ENCODE results near the gene SNAP29.
"Not testable (repeated sequence)": the region's sequence is repeated elsewhere in the genome, so short reads cannot be mapped to it uniquely, and the experiment has no call there.

SNAP29 gene

DNA sequence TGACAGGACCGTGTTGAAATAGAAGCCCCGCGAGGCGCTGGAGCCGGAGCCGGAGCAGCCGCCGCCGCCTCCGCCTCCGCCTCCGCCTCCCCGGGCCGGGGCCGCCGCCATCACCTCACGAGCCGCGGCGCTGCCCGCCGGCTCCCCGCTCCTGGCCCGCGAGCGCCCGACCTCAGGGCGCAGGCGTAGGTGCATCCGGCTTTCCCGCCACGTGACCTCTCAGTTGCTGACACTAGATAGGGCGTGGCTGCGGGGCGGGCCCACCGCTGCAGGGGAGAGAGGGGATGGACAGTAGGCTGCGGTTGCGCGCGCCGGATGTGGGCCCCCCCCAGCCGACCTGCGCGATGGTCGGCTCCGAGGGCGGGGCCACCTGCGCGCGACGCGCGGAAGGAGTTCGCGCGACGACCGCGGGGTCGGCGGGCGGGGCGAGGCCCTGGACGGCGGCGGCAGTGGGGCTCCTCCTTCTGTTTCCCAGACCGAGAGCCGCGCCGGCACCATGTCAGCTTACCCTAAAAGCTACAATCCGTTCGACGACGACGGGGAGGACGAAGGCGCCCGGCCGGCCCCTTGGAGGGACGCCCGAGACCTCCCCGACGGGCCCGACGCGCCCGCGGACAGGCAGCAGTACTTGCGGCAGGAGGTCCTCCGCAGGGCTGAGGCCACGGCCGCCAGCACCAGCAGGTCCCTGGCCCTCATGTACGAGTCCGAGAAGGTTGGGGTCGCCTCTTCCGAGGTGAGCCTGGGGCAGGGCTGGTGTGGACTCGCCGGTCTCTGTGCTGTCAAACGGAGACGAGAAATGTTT is at the start of gene SNAP29, which contains the start of gene PI4KA:
Gene SNAP29, plus strand, starts transcription at position 393 of the 802 bp plus-strand sequence. Its CDS starts 104 bp downstream, at position 497.
Gene PI4KA, minus strand, starts transcription at position 197 of the 802 bp plus-strand sequence. Its CDS starts 86 bp downstream, at position 111.
- DNase-seq (ENCODE audit: low read depth) = peak; percentile 97

DNA sequence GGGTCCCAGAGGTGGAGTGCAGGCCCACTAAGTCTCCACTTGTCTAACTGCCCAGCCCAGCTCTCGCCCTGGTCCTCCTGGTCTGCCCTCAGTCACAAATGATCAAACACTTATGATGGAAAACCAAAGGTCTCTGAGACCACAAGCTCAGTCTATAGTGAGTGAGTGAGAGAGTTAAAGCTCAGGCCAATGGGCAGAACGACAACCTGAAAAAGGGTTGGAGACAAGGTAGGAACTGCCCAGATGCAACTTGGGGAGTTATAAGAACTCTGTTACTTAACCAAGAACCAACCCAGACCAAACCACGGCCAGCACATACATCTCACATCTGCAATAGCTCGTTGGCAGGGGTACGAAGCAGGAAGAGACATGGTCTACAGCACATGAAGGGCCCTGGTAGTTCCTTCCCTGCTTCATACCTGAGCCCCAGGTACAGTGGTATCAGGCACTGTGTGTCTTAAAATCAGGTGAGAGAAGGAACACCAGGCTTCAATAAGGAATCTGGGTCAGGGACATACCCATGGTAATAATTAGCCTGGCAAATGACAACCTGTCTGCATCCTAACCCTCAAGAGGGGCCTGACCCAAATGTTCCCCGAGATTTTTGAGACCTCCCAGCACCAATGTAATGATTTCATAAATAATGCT is 49.1 kb upstream of the SNAP29 start:
- no peak for DNase-seq (ENCODE audit: low read depth)

DNA sequence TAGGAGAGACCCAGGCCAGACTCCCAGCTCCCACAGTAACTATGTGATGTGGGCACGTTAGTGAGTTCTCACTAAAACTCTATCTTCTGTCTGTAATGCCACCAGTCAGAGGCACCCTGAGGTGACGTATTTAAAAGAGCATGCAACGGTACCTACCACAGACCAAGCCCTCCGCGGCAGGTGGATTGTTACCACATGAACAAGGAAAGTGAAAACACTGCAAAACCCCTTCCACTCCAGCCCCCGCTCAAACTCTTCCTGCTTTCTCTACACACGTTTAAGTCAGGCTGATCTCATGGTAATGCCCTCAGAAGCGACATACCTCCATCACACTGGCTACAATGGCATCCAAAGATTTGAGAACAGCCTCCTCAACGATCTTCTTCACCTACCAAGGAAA is 48.2 kb upstream of the SNAP29 start:
- DNase-seq (ENCODE audit: low read depth) = no peak

DNA sequence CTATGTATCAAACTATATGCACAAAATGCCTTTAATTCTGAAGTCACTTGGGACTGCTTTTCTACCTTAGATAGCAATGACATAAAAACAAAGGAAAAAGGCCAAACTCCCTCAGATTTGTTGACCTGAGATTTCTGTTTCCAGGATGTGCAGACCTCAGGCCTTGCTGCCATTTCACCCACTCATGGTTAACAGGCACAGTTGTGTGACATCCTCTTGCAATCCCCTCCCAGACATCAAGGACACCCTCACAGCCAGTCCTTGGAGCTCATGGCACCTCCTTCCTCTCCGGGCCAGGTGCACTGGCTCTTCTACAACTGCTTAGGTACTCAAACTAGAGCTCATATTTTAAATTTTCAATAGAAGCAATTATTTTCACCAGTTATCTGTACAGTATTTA is 47.6 kb upstream of the SNAP29 start:
- no peak for DNase-seq (ENCODE audit: low read depth)

DNA sequence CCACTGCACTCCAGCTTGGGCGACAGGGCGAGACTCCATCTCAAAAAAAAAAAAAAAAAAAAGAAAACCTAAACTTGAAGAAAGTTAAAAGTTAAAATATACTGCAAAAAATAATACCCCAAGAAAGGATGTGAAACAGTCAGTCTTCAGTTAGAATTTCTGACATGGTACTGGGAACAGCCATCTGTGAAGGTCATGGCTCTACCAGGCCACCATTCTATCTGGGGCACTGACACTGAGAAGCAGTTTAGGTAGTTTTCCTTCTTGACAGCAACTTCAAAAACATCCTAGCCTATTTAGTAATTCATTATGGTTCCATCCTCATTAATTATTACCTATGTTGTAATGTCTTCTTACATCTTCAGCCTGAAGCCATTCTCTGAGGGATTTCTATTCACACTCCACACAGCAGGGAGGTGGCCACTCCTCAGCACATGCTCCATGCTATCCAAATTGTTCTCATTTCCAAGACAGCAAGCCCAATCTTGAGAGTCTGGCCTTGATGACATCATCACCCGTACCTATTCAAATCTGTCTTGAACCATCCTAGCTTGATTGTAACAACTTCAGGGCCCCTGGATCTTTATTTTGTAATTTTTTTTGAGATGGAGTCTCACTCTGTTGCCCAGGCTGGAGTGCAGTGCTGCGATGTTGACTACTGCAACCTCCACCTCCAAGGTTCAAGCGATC is 46.7 kb upstream of the SNAP29 start:
- DNase-seq (ENCODE audit: low read depth) = no peak

DNA sequence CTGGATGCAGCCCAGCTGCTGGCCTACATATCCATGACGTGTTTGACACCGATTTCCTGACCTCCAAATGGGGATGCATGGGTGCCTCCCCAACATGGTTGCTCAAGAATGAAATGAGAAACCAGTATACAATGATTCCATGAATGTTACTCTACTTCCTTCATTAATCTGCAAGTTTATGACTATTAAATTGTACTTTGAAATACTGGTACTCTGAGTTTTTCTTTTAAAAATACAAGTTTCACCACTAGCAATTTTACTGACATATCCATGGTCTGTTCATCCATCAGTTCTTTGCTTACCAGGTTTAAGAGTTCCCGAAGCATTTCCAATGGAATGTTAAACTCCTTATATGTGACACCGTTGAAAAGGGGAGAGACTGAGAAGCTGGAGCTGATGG is 45.8 kb upstream of the SNAP29 start:
- DNase-seq (ENCODE audit: low read depth) = no peak

DNA sequence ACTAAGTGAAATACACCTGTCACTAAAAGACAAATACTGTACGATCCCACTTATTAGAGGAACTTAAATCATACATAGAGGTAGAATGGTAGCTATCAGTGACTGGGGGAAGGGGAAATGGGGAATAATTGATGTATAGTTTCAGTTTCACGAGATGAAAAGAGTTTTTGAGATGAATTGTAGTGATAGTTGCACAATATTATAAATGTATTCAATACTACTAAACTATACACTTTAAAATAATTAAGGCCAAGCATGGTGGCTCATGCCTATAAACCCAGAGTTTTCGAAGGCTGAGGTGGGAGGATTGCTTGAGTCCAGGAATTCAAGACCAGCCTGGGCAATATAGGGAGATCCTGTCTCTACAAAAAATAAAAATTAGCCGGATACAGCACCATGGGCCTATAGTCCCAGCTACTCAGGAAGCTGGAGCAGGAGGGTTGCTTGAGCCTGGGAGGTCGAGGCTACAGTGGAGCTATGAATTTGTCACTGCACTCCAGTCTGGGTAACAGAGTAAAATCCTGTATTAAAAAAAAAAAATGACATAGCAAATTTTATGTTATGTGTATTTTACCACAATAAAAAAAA is 44.5 kb upstream of the SNAP29 start:
- no peak for DNase-seq (ENCODE audit: low read depth)

DNA sequence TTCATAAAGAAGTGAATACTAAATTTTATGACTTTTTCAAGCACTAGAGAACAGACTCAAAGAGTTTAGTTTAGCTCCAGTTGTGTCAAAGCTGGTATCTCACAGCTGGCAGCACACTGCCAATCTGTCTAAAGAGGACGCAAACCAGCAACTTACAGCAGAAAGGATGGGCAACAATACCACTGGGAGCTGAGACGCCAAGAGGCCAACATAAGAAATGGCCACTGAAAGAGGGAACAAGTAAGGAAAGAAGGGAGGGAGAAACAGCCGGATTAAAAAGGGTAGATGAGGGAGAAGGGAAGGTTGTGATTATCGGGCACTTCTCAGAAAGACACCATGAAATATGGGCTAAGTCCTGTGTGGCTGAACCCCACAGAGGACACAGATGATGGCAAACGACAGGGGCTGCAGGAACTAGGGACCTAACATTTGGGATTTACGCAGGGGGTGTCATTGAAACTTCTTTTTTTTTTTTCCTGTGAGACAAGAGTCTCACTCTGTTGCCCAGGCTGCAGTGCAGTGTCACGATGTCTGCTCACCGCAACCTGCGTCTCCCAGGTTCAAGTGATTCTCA is 43.2 kb upstream of the SNAP29 start:
- no peak for DNase-seq (ENCODE audit: low read depth)

DNA sequence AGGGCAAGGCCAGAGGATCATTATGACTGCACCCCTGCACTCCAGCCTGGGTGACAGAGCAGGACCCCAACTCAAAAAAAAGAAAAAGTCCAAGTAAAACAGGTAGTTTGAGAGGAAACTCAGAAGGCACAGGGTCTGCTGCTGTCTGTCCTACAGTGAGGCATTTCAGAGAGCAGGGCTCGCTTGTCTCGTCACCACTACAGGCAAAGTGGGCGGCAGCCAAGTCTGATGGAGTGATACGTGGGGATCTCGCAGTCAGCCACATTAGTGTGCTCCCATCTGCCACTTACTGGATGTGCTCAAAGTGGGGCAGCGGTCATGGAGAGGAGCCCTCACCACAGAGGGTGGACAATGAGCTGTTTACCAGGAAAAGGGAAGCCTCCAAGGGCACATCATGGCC is 42.2 kb upstream of the SNAP29 start:
- DNase-seq (ENCODE audit: low read depth) = no peak

DNA sequence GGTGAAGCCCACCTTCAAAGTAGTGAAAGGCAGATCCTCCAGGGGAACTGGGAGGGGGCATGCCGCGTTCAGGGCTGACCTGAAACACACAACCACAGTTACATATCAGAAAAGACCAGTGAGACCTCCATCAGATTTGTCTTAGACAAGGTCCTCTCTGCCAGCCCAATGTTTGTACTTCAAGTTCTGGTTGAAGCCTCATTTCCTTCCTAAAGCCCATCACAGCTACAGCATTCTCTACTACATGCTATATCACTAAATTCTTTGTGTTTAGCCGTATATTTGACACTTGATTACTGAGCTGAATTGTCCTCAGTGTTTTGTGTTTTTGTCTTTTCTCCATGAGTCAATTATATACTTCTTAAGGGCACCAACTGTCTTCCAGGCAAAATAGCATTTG is 40.3 kb upstream of the SNAP29 start:
- no peak for DNase-seq (ENCODE audit: low read depth)

DNA sequence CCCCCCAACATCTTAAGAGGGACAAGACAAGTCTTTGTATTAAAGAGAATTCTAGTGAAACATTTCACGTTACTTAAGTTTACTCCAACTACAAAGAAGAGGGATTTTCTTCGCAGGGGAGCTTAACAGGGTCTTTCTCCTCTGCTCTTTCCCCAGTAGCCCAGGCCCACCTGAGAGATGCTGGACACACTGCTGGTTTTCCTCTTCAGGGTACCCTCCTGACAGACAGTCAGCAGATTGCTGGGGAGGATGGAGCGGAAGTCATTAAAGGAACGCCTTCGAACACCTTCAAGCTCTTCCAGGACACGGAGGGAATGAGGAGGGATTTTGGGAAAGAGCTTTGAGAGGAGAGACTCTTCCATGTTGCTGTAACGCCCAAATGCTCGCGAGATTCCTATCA is 39.3 kb upstream of the SNAP29 start:
- no peak for DNase-seq (ENCODE audit: low read depth)

DNA sequence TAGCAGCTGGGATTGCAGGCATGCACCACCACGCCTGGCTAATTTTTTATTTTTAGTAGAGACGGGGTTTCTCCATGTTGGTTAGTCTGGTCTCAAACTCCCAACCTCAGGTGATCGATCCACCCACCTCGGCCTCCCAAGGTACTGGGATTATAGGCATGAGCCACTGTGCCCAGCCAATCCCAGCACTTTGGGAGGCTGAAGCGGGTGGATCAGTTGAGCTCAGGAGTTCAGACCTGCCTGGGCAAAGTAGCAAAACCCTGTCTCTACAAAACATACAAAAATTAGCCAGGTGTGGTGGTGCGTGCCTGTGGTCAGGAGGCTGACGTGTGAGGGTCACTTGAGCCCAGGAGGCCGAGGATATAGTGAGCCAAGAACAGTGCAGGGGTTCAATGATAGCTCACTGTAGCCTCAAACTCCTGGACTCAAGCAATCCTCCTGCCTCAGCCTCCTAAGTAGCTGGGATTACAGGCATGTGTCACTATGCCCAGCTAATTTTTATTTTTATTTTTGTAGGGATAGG is 37.0 kb upstream of the SNAP29 start:
- DNase-seq (ENCODE audit: low read depth) = not testable (repeated sequence)

DNA sequence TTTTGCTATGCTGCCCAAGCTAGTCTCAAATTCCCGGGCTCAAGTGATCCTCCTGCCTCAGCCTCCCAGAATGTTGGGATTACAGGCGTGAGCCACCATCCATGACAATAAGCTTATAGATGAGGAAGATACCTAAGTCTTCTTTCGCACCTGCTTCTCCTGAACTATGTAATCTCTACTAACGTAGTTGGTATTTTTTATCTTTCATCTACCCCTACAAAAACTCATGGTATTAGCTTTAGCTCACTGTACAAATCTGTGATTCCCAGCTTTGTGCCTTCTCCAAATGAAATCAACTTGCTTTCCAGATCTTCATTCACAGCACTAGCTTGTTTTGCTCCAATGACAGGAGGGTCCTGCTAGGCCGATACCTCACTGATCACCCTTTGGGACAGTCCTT is 36.6 kb upstream of the SNAP29 start:
- DNase-seq (ENCODE audit: low read depth) = no peak

DNA sequence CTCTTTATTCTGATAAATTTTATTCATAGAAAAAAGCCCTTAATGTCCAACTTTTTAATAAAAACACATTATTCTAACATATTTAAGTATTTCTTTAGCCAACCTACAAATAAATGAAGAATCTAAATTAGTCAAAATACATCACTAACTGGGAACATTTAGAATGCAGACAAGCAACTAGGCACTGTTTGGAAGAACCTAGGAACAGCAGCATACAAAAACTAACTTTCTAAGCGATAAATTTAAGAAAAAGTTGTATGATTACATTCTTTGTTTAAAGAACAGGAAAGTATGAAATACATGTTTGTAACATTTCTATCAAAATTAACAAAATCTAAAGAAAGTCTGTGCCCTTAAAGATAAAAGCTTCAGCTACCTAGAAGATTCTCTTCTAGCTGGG is 35.5 kb upstream of the SNAP29 start:
- no peak for DNase-seq (ENCODE audit: low read depth)

DNA sequence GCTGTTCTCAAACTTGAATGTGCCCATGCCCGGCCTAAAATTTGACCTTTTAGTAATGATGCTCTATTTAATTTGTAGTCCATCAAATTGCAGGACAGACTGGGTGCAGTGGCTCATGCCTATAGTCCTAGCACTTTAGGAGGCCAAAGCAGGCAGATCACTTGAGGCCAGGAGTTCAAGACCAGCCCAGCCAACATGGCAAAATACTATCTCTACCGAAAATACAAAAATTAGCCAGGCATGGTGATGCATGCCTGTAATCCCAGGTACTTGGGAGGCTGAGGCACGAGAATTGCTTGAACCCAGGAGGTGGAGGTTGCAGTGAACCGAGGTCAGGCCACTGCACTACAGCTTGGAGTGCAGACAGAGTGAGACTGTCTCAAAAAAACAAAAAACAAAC is 33.6 kb upstream of the SNAP29 start:
- not testable (repeated sequence) for DNase-seq (ENCODE audit: low read depth)

DNA sequence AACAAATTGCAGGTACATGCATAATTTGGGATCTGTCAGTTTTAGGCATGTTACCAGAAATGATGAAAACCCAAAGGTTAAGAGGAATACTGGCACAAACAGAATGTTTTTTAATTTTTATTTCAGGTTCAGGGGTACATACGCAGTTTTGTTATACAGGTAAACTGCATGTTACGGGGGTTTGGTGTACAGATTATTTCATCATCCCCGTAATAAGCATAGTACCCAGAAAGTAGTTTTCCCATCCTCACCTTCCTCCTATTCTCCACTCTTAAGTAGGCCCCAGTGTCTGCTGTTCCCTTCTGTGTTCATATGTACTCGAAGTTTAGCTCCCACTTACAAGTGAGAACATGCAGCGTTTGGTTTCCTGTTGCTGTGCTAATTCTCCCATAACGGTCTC is 33.2 kb upstream of the SNAP29 start:
- DNase-seq (ENCODE audit: low read depth) = no peak

DNA sequence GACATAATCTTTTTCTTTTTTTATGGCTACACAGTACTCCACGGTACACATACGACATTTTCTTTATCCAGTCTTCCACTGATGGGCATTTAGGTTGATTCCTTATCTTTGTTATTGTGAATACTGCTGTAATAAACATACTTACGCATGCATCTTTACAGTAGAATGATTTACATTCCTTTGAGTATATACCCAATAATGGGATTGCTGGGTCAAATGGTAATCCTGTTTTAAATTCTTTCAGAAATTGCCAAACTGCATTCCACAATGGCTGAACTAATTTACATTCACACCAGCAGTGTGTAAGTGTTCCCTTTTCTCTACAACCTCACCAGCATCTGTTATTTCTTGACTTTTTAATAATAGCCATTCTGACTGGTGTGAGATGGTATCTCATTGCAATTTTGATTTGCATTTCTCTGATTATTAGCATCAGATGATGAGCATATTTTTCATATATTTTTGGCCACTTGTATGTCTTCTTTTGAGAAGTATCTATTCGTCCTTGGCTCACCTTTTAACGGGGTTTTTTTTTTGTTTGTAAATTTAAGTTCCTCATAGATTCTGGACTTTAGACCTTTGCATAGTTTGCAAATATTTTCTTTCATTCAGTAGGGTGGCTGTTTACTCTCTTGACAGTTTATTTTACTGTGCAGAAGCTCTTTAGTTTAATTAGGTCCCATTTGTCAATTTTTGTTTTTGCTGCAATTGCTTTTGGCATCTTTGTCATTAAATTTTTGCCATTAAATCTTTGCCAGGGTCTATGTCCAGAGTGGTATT is 32.2 kb upstream of the SNAP29 start:
- not testable (repeated sequence) for DNase-seq (ENCODE audit: low read depth)

DNA sequence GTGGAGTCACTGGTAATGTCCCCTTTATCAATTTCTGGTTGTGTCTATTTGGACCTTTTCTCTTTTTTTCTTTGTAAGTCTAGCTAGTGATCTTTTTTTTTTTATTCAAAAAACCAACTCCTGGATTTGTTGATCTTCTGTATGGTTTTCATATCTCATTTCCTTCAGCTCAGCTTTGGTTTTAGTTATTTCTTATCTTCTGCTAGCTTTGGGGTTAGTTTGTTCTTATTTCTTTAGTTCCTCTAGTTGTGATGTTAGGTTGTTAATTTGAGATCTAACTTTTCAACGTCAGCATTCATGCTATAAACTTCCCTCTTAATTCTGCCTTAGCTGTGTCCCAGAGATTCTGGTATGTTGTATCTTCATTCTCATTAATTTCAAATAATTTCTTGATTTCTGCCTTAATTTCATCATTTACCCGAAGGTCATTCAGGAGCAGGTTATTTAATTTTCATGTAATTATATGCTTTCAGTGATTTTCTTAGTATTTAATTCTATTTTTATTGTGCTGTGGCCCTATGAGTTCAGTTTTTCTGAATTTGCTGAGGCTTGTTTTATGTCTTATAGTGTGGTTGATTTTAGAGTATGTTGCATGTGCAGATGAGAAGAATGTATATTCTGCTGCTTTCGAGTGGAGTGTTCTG is 29.2 kb upstream of the SNAP29 start:
- DNase-seq (ENCODE audit: low read depth) = no peak

DNA sequence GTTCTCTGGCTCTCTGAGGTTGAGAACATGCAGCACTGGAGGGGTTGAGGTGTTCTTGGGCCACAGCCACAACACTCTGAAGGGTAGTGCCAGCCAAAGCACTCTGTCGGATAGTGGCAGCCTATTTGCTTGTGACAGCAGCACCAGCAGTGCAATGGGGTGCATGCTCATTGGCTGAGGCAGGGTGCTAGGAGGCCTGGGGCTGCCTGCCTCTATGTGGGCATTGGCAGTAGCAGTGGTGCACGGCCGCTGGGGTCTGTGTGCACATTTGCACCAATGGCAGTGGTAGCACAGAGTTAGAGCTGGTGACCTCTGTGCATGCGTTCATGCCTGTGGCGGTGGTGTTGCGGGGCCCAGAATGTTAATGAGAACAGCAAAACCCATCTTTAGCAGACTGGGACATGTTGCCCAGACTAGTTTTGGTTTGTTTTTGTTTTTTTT is 25.6 kb upstream of the SNAP29 start:
- DNase-seq (ENCODE audit: low read depth) = no peak

DNA sequence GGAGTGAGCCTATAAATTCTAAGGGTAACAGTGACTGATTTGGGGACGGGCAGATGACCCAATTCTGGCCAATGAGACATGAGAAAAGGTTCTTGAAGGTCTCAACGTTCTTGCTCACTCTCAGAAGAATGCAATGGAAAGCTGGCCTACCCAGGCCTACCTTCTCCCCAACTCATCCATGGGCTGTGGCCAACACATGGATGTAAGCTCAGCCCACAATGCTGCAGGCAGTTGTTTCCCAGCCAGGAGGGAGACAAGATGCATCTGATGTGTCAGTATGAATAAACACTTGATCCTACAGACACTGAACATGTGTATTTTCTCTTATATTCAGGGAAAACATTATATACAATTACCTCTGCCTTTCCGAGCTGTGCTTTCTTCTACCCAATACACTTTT is 24.6 kb upstream of the SNAP29 start:
- no peak for DNase-seq (ENCODE audit: low read depth)

DNA sequence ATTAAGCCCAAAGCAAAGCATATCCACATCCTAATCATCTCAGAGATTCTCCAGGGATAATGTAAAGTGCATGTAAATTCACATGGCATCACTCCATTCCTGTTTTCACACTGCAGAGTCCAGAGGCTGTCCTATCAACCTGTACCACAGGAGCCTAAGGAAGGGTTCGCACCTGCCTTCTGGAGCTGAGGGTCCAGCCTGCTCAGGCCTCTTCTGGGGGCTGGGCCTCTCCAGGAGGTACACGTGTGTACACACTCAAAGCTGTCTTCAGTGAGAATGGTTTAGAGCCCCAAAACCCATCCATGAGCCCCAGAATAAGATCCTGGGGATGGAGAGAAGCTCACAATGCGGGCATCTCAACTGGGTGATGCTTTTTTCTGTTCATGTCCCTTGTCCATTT is 24.1 kb upstream of the SNAP29 start:
- DNase-seq (ENCODE audit: low read depth) = no peak
